M059J (cell line): Measurements from ENCODE around the gene LRP1. TPM values are rescaled to one million over a fixed set of nuclear protein-coding genes. Genes with fewer than 3 reads are reported as not detected.

ENCODE experiments used
- DNase-seq: peaks from one replicate; pipeline ENCODE4 v3.0.0-alpha.2; 2012; ENCODE audit warnings: low read depth
- total RNA-seq: library from RNA; depleted of rRNA; stranded (reverse); fragments of >200 nt; shearing (Covaris generic); gene quantifications from 2 replicates; pipeline ENCODE4 v1.2.3, GENCODE V29; 2014

LRP1 gene
- total RNA-seq, 1 experiment from 2014 or later, result 24.9 TPM

GRCh38 chr12:57236201-57236924, 108.1 kb downstream of the LRP1 start:
- DNase-seq, result no peak

- no peak for DNase-seq
These were observed 108.8 kb downstream of the LRP1 start for GRCh38 chr12:57236925-57237595.

- no peak for DNase-seq
These were observed 109.3 kb downstream of the LRP1 start for GRCh38 chr12:57237596-57237931.

- DNase-seq, result no peak
These were observed 109.9 kb downstream of the LRP1 start for GRCh38 chr12:57237932-57238853.

GRCh38 chr12:57238854-57239554, 110.7 kb downstream of the LRP1 start:
- peak; percentile 73 for DNase-seq

GRCh38 chr12:57239587-57240065, 111.3 kb downstream of the LRP1 start:
- no peak for DNase-seq

GRCh38 chr12:57240066-57240921, 112.0 kb downstream of the LRP1 start:
- peak; percentile 36 for DNase-seq

GRCh38 chr12:57240926-57241401, 112.7 kb downstream of the LRP1 start:
- no peak for DNase-seq

- no peak for DNase-seq
These were observed 113.4 kb downstream of the LRP1 start for GRCh38 chr12:57241402-57242310.

- peak; percentile 25 for DNase-seq
These were observed 114.0 kb downstream of the LRP1 start for GRCh38 chr12:57242329-57242690.

- DNase-seq, result peak; percentile 46
These were observed 114.6 kb downstream of the LRP1 start for GRCh38 chr12:57242691-57243454.

GRCh38 chr12:57243521-57244311, 115.4 kb downstream of the LRP1 start:
- DNase-seq, result peak; percentile 70

- DNase-seq, result no peak
These were observed 116.0 kb downstream of the LRP1 start for GRCh38 chr12:57244312-57244696.

GRCh38 chr12:57247041-57247440, 118.8 kb downstream of the LRP1 start:
- no peak for DNase-seq

- DNase-seq, result no peak
These were observed 120.9 kb downstream of the LRP1 start for GRCh38 chr12:57248934-57249742.

GRCh38 chr12:57250541-57250940, 122.3 kb downstream of the LRP1 start:
- DNase-seq, result no peak

- no peak for DNase-seq
These were observed 122.7 kb downstream of the LRP1 start, which contains the start of gene STAC3 for GRCh38 chr12:57250956-57251355. Gene STAC3, minus strand, starts transcription at chr12:57251187. Its CDS starts 1,551 bp downstream, at chr12:57249636.
